Neural progenitor cell (in vitro differentiated cells): ENCODE measurements around the gene MED13L. TPM values are rescaled to one million over a fixed set of nuclear protein-coding genes. Genes with fewer than 3 reads are reported as not detected.

Experiments used
- DNase-seq: peaks from one replicate; pipeline ENCODE4 v3.0.0-alpha.2; 2016; ENCODE audit warnings: low spot score
- H2AFZ ChIP-seq: fragments of 200-600 bp; sonication (generic); replicated peaks from 2 replicates; pipeline ENCODE4 v1.6.1; 2016; ENCODE audit warnings: antibody characterized with exemption
- H3F3A ChIP-seq: fragments of 200-600 bp; sonication (generic); 2 replicates; pipeline ENCODE4 v1.6.1; 2016; ENCODE audit warnings: antibody characterized with exemption, low read depth
- H3K27ac ChIP-seq: fragments of 200-600 bp; sonication (generic); 2 replicates; pipeline ENCODE4 v1.5.1; 2016; ENCODE audit warnings: mild to moderate bottlenecking
- H3K27me3 ChIP-seq: fragments of 200-600 bp; sonication (generic); 2 replicates; pipeline ENCODE4 v1.6.1; 2016; ENCODE audit warnings: mild to moderate bottlenecking, moderate library complexity
- H3K36me3 ChIP-seq: fragments of 200-600 bp; sonication (generic); 2 replicates; pipeline ENCODE4 v1.5.1; 2016
- H3K4me1 ChIP-seq: fragments of 200-600 bp; sonication (generic); 2 replicates; pipeline ENCODE4 v1.6.1; 2016; ENCODE audit warnings: mixed run types
- H3K4me2 ChIP-seq: fragments of 200-600 bp; sonication (generic); 2 replicates; pipeline ENCODE4 v1.6.1; 2016
- H3K4me3 ChIP-seq: fragments of 200-600 bp; sonication (generic); 2 replicates; pipeline ENCODE4 v1.5.1; 2016
- H3K79me2 ChIP-seq: fragments of 200-600 bp; sonication (generic); 2 replicates; pipeline ENCODE4 v1.6.1; 2016; ENCODE audit warnings: low read depth
- H3K9ac ChIP-seq: fragments of 200-600 bp; sonication (generic); 2 replicates; pipeline ENCODE4 v1.6.1; 2016
- H3K9me3 ChIP-seq: fragments of 200-600 bp; sonication (generic); 2 replicates; pipeline ENCODE4 v1.5.1; 2016; ENCODE audit warnings: low read depth
- H4K20me1 ChIP-seq: fragments of 200-600 bp; sonication (generic); 2 replicates; pipeline ENCODE4 v1.6.1; 2016; ENCODE audit warnings: low read depth
- H3K27ac Mint-ChIP-seq: 3 replicates; pipeline ENCODE4 v1.8.0; 2021; ENCODE audit warnings: mixed read lengths
- H3K27me3 Mint-ChIP-seq: 2 replicates; pipeline ENCODE4 v1.8.0; 2022; ENCODE audit warnings: low read depth, mild to moderate bottlenecking, inconsistent platforms, moderate library complexity, mixed read lengths; ENCODE audit not compliant: insufficient read depth
- H3K36me3 Mint-ChIP-seq: 3 replicates; pipeline ENCODE4 v1.8.0; 2021; ENCODE audit warnings: mixed read lengths
- H3K4me1 Mint-ChIP-seq: 3 replicates; pipeline ENCODE4 v1.8.0; 2021; ENCODE audit warnings: mixed read lengths
- H3K4me3 Mint-ChIP-seq: 3 replicates; pipeline ENCODE4 v1.8.0; 2021; ENCODE audit warnings: mild to moderate bottlenecking, moderate library complexity, mixed read lengths
- H3K9me3 Mint-ChIP-seq: 3 replicates; pipeline ENCODE4 v1.8.0; 2020; ENCODE audit warnings: mixed read lengths
- CTCF ChIP-seq: fragments of 200-600 bp; sonication (generic); IDR thresholded peaks from 2 replicates; pipeline ENCODE4 v1.5.1; 2017; ENCODE audit warnings: antibody characterized with exemption, mild to moderate bottlenecking
- EZH2 ChIP-seq: fragments of 200-600 bp; sonication (generic); IDR thresholded peaks from 2 replicates; pipeline ENCODE4 v1.6.1; 2017; ENCODE audit warnings: antibody characterized with exemption, mild to moderate bottlenecking, moderate library complexity
- EZH2phosphoT487 ChIP-seq: fragments of 200-600 bp; sonication (generic); IDR thresholded peaks from 2 replicates; pipeline ENCODE4 v1.6.1; 2017; ENCODE audit warnings: antibody characterized with exemption
- total RNA-seq: library from RNA; depleted of rRNA; stranded (reverse); fragments of >200 nt; gene quantifications from 2 replicates; pipeline ENCODE4 v1.2.3, GENCODE V29; 2015; ENCODE audit warnings: low replicate concordance

Gene MED13L
- total RNA-seq, 1 donor from 2014 or later, result 149 TPM

- Histone ChIP-seq H3K4me3 (no peak overlapping the region), H3K36me3 (no peaks in the 10 kb centered on the region), H3K9ac (no peak overlapping the region), H2AFZ (no peak overlapping the region), H3K27me3 (no peaks in the 10 kb centered on the region), H3F3A (peaks cover 17% of the 10 kb centered on the region), H3K9me3 (no peaks in the 10 kb centered on the region), H3K4me2 (no peak overlapping the region), H3K27ac (no peak overlapping the region), H3K79me2 (peaks cover 100% of the 10 kb centered on the region), H3K4me1 (peaks cover 33% of the 10 kb centered on the region), H4K20me1 (peaks cover 99% of the 10 kb centered on the region)
- Mint-ChIP-seq H3K4me1 (peaks cover 35% of the 10 kb centered on the region), H3K4me3 (no peak overlapping the region), H3K27ac (no peak overlapping the region), H3K27me3 (no peaks in the 10 kb centered on the region), H3K9me3 (no peaks in the 10 kb centered on the region), H3K36me3 (no peaks in the 10 kb centered on the region)
- no peak for DNase-seq
- no peak for TF ChIP-seq EZH2
- no peak for TF ChIP-seq EZH2phosphoT487
- TF ChIP-seq CTCF, result no peak
These were observed 17.5 kb downstream of the MED13L start for GRCh38 chr12:116259800-116260577.

DNA sequence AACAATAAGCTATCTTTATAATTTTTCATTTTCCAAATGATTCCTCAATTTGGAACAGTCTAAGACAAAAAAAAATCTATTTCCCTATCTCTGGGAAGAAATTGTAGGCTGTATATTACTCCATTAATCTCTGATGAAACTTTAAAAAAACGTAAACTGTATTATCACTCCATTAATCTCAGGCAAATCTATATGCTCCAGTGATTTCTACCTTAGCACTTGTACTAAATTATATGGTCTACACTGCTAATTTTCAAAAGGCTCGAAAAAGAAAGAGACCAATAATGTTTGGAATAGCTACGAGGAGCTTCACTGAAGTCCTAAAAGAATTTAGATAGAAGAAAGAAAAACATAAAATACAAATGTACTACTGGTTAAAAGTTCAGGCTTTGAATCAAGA is 19.7 kb downstream of the MED13L start:
- Mint-ChIP-seq H3K9me3 (peaks cover 10% of the 10 kb centered on the region), H3K36me3 (peaks cover 7% of the 10 kb centered on the region), H3K4me1 (peaks cover 22% of the 10 kb centered on the region), H3K27ac (no peak overlapping the region), H3K4me3 (no peak overlapping the region), H3K27me3 (no peaks in the 10 kb centered on the region)
- Histone ChIP-seq H3K4me3 (no peak overlapping the region), H3K27ac (no peak overlapping the region), H3K79me2 (peaks cover 100% of the 10 kb centered on the region), H3K4me1 (peaks cover 11% of the 10 kb centered on the region), H3K27me3 (no peaks in the 10 kb centered on the region), H3K4me2 (no peak overlapping the region), H2AFZ (no peak overlapping the region), H3F3A (peaks cover 5% of the 10 kb centered on the region), H3K36me3 (no peaks in the 10 kb centered on the region), H3K9me3 (no peaks in the 10 kb centered on the region), H3K9ac (no peak overlapping the region), H4K20me1 (peaks cover 83% of the 10 kb centered on the region)
- no peak for TF ChIP-seq EZH2phosphoT487
- no peak for DNase-seq

DNA sequence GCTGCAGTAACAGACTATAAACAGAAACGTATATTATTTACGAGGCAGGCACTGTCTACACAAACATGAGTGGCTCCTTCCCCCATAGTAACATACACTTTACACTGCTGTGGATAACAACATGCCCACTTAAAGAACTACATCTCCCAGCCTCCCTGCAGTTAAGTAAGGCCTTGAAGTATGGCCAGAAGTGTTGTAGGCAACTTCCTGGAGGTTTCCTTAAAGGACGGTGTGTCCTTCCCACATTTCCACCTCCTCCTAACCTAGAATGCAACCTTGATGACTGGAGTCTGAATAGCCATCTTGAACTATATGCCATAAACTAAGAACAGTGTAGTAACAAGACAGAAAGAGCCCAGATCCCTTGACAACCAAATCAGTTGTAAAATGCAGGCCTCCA is 20.3 kb downstream of the MED13L start:
- Histone ChIP-seq H4K20me1 (peaks cover 77% of the 10 kb centered on the region), H3K9me3 (no peaks in the 10 kb centered on the region), H3F3A (peaks cover 5% of the 10 kb centered on the region), H3K79me2 (peaks cover 100% of the 10 kb centered on the region), H3K27ac (no peak overlapping the region), H3K9ac (no peak overlapping the region), H3K4me1 (peaks cover 8% of the 10 kb centered on the region), H3K4me3 (no peak overlapping the region), H3K36me3 (no peaks in the 10 kb centered on the region), H2AFZ (no peak overlapping the region), H3K27me3 (no peaks in the 10 kb centered on the region), H3K4me2 (no peak overlapping the region)
- Mint-ChIP-seq H3K36me3 (peaks cover 13% of the 10 kb centered on the region), H3K27me3 (no peaks in the 10 kb centered on the region), H3K27ac (no peak overlapping the region), H3K4me3 (no peak overlapping the region), H3K4me1 (peaks cover 22% of the 10 kb centered on the region), H3K9me3 (peaks cover 16% of the 10 kb centered on the region)
- no peak for TF ChIP-seq CTCF
- TF ChIP-seq EZH2, result no peak
- TF ChIP-seq EZH2phosphoT487, result no peak
- no peak for DNase-seq

- no peak overlapping the region for H2AFZ ChIP-seq
- peaks cover 12% of the 10 kb centered on the region for H3K4me1 Mint-ChIP-seq
- H3K4me3 ChIP-seq, result no peak overlapping the region
- peaks cover 19% of the 10 kb centered on the region for H3F3A ChIP-seq
- H3K9me3 ChIP-seq, result no peaks in the 10 kb centered on the region
- H3K4me3 Mint-ChIP-seq, result no peak overlapping the region
- H3K4me2 ChIP-seq, result no peak overlapping the region
- H3K79me2 ChIP-seq, result peaks cover 99% of the 10 kb centered on the region
- no peak for TF ChIP-seq CTCF
- TF ChIP-seq EZH2, result no peak
- TF ChIP-seq EZH2phosphoT487, result no peak
- H3K27me3 ChIP-seq, result no peaks in the 10 kb centered on the region
- H3K27me3 Mint-ChIP-seq, result peaks cover 3% of the 10 kb centered on the region
- peaks cover 48% of the 10 kb centered on the region for H4K20me1 ChIP-seq
- H3K4me1 ChIP-seq, result peaks cover 37% of the 10 kb centered on the region
- H3K36me3 Mint-ChIP-seq, result peaks cover 29% of the 10 kb centered on the region
- H3K36me3 ChIP-seq, result no peaks in the 10 kb centered on the region
- H3K9ac ChIP-seq, result no peak overlapping the region
- peaks cover 44% of the 10 kb centered on the region for H3K9me3 Mint-ChIP-seq
- H3K27ac ChIP-seq, result no peak overlapping the region
- no peak for DNase-seq
- no peak overlapping the region for H3K27ac Mint-ChIP-seq
These were observed 27.6 kb downstream of the MED13L start for GRCh38 chr12:116249938-116250337.
